Subcutaneous abdominal adipose tissue (tissue), 5 donors: ENCODE data around the gene ZFAND3.
A peak's percentile ranks its signal among the peaks of the same experiment; 100 is the strongest.

Experiments used
- H3K27ac ChIP-seq: one replicate; pipeline ENCODE4 v1.7.0; 2013; ENCODE audit warnings: low read depth, mild to moderate bottlenecking, inconsistent platforms, low read length, moderate library complexity
- H3K27me3 ChIP-seq, 5 donors: one replicate each; pipeline ENCODE4 v1.7.0; 2013; ENCODE audit warnings: low read length in 5 of 5, inconsistent platforms in 1 of 5; ENCODE audit not compliant: control insufficient read depth in 5 of 5, insufficient read depth in 4 of 5
- H3K36me3 ChIP-seq, 5 donors: one replicate each; pipeline ENCODE4 v1.7.0; 2013; ENCODE audit warnings: low read length in 5 of 5; ENCODE audit not compliant: control insufficient read depth in 5 of 5, insufficient read depth in 5 of 5
- H3K4me1 ChIP-seq, 5 donors: one replicate each; pipeline ENCODE4 v1.7.0; 2013; ENCODE audit warnings: low read length in 5 of 5, mild to moderate bottlenecking in 3 of 5, moderate library complexity in 1 of 5; ENCODE audit not compliant: control insufficient read depth in 5 of 5, insufficient read depth in 5 of 5
- H3K4me3 ChIP-seq, 5 donors: one replicate each; pipeline ENCODE4 v1.7.0; 2013; ENCODE audit warnings: low read length in 5 of 5, low read depth in 1 of 5
- H3K9ac ChIP-seq, 5 donors: one replicate each; pipeline ENCODE4 v1.7.0; 2013; ENCODE audit warnings: low read length in 5 of 5, mild to moderate bottlenecking in 4 of 5, moderate library complexity in 3 of 5
- H3K9me3 ChIP-seq, 5 donors: one replicate each; pipeline ENCODE4 v1.7.0; 2013; ENCODE audit warnings: low read length in 5 of 5; ENCODE audit not compliant: control insufficient read depth in 5 of 5
- donor health status: healthy.
- donor health status: healthy.
- donor health status: healthy.
- donor health status: healthy.
- donor health status: healthy.

Gene ZFAND3

DNA sequence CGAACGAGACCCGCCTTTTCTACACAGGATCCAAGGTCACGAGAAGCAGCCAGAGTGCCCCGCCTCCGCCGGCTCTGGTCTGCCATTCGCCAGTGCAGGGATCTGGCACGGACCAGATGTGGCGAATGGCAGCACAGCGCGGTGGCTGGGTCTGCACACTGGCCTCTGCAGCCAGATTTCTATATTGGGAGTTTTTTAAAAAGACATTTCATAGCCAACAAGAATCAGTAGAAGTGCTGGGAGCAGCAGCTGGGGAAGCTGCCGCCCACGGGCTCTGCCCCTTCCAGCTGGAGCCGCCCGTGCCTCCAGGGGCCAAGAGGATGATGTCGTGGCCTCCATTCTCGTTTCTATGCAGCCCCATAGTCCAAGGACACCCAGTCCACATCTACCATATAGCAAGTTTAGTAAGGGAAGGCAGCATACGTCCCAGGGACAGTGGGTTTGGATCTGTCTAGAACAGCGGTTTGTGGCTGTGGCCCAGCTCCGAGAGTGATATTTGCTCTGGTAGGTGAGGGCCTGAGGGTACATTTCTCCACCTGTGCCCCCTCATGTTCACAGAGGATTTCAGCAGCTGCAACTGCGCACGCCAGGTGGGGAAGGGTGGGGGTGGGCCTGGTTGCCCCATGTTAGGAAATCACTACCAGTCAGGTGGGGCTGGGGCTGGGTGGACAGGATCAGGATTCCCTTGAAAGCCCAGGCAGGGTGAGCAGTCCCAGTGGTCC is 333.7 kb downstream of the ZFAND3 start:
- Histone ChIP-seq H3K4me1 (peaks cover 0 to 38% (median 21%) of the 10 kb centered on the region in 5 donors), H3K36me3 (peaks cover 0 to 34% (median 17%) of the 10 kb centered on the region in 5 donors), H3K27me3 (no peaks in the 10 kb centered on the region), H3K9ac (no peak overlapping the region), H3K27ac (no peak overlapping the region), H3K9me3 (no peaks in the 10 kb centered on the region), H3K4me3 (no peak overlapping the region)

DNA sequence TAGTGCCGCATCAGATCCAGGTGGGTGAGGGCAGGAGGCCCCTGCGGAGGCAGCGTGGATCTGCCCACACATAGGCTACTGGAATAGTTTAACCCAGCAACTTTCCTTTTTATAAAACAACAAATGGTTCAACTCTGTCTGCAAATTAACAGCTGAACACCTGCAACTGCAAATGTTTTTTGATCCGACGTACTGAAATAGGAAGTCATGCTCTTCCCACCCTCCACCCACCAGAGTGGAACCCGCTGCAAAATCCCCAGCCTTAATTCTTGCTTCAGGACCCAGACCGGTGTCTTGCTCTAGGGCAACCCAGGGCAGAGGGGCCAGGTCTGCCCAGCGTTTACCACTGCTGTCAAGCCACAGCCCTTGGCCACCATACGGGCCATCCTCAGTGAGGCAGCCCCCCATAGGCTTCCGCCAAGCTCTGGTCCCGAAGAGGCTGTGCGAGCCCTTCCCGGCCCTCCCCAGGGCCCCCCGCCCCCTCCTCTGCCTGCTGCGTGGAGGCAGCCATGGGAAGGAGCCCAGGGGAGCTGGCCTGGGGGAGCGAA is 334.3 kb downstream of the ZFAND3 start:
- Histone ChIP-seq H3K27ac (no peak overlapping the region), H3K4me3 (no peak overlapping the region), H3K27me3 (no peaks in the 10 kb centered on the region), H3K36me3 (peaks cover 0 to 34% (median 17%) of the 10 kb centered on the region in 5 donors), H3K9ac (peak overlapping the region in 1 of 5 donors; percentile 16), H3K9me3 (no peaks in the 10 kb centered on the region), H3K4me1 (peaks cover 0 to 35% (median 21%) of the 10 kb centered on the region in 5 donors)

DNA sequence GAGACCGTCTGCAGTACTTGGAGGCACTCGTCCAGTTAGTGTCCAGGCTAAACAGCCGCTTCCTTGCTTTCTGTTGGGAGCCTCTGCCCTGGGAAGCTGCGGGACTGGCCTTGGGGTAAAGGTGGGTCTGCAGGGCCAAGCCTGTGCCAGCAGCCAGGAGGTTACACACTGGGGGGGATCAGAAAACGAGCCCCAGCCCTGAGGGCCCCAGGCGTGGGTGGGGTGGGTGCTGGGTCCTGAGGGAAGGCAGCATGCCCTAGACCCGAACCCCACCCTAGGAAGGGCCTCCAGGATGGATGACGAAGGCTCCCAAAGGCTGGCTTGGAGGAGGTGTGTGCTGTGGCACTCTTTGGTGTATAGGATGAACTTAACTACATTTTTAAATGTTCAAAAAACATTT is 335.2 kb downstream of the ZFAND3 start:
- Histone ChIP-seq H3K27me3 (no peaks in the 10 kb centered on the region), H3K4me1 (peaks cover 0 to 28% (median 16%) of the 10 kb centered on the region in 5 donors), H3K27ac (peak overlapping the region; percentile 54), H3K4me3 (no peak overlapping the region), H3K9ac (no peak overlapping the region), H3K36me3 (peaks cover 0 to 34% (median 17%) of the 10 kb centered on the region in 5 donors), H3K9me3 (no peaks in the 10 kb centered on the region)

- Histone ChIP-seq H3K27ac (peak overlapping the region; percentile 54), H3K36me3 (peaks cover 0 to 34% (median 17%) of the 10 kb centered on the region in 5 donors), H3K4me3 (no peak overlapping the region), H3K27me3 (no peaks in the 10 kb centered on the region), H3K9me3 (no peaks in the 10 kb centered on the region), H3K9ac (no peak overlapping the region), H3K4me1 (peaks cover 0 to 28% (median 15%) of the 10 kb centered on the region in 5 donors)
Observed at GRCh38 chr6:38155144-38155543, 335.6 kb downstream of the ZFAND3 start.

- no peak overlapping the region for H3K4me3 ChIP-seq
- no peak overlapping the region for H3K9ac ChIP-seq
- H3K9me3 ChIP-seq: peaks cover 0 to 3% (median 0%) of the 10 kb centered on the region in 5 donors
- H3K27ac ChIP-seq: peak overlapping the region; percentile 54
- H3K27me3 ChIP-seq: no peaks in the 10 kb centered on the region
- H3K4me1 ChIP-seq: peaks cover 0 to 28% (median 15%) of the 10 kb centered on the region in 5 donors
- peaks cover 0 to 32% (median 19%) of the 10 kb centered on the region in 5 donors for H3K36me3 ChIP-seq
Observed at GRCh38 chr6:38155621-38156204, 336.2 kb downstream of the ZFAND3 start.

GRCh38 chr6:38156818-38157565 is 337.5 kb downstream of the ZFAND3 start:
- H3K27ac ChIP-seq: no peak overlapping the region
- H3K9ac ChIP-seq: no peak overlapping the region
- H3K4me3 ChIP-seq: no peak overlapping the region
- H3K27me3 ChIP-seq: no peaks in the 10 kb centered on the region
- peaks cover 0 to 6% (median 0%) of the 10 kb centered on the region in 5 donors for H3K9me3 ChIP-seq
- H3K36me3 ChIP-seq: peaks cover 0 to 27% (median 19%) of the 10 kb centered on the region in 5 donors
- peaks cover 0 to 28% (median 15%) of the 10 kb centered on the region in 5 donors for H3K4me1 ChIP-seq

GRCh38 chr6:38157905-38158304 is 338.4 kb downstream of the ZFAND3 start:
- Histone ChIP-seq H3K27ac (no peak overlapping the region), H3K9ac (no peak overlapping the region), H3K27me3 (no peaks in the 10 kb centered on the region), H3K9me3 (peaks cover 0 to 6% (median 0%) of the 10 kb centered on the region in 5 donors), H3K36me3 (peaks cover 0 to 18% (median 13%) of the 10 kb centered on the region in 5 donors), H3K4me3 (no peak overlapping the region), H3K4me1 (peaks cover 0 to 27% (median 15%) of the 10 kb centered on the region in 5 donors)

DNA sequence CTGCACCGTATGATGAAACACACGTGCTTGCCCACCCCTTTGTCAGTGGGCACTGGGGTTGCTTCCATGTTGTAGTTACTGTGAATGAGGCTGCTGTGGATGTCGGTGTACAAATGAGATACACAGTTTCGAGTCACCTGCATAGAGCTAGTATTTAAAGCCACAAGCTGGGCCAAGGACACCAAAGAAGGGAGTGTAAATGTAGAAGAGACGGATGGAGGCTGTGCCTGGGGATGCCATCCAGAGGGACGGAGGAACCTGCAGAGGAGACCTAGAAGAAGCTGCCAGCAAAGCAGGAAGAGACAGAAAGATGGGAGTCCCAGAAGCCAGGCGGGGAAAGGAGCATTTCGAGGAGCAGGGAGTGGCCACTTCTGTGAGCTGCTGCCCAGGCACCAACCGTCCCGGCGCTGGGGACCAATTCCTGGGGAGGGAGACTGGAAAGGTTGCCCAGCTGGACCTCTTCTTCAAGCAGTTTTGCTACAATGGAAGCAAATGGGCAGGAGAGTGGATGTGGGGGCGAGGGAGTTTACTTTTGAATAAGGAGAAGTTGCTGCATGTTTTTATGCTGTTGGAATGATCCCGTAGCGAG is 339.3 kb downstream of the ZFAND3 start:
- Histone ChIP-seq H3K27ac (no peak overlapping the region), H3K36me3 (peaks cover 0 to 8% (median 4%) of the 10 kb centered on the region in 5 donors), H3K4me1 (peaks cover 0 to 23% (median 21%) of the 10 kb centered on the region in 5 donors)

DNA sequence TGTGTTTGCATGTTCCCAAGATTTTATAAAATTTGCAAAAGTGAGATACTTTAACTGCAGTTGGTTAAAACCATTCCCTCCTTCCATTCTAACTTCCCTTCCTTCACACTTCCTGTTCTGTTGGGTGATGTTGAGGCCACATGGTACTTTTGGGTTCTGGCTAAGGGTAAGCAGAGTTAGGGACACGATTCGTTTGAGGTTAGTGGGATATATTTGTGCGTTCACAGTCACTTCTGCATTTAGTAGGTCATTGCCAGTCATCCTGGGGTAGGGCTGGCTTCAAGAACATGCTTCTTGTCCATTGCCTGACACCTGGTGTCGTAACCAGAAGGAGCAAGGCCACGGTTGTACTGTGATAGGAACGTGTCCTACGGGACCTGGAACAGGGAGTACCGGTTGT is 340.1 kb downstream of the ZFAND3 start:
- H3K4me3 ChIP-seq: no peak overlapping the region
- no peak overlapping the region for H3K9ac ChIP-seq
- H3K27me3 ChIP-seq: no peaks in the 10 kb centered on the region
- H3K4me1 ChIP-seq: peaks cover 0 to 28% (median 22%) of the 10 kb centered on the region in 5 donors
- peaks cover 0 to 6% (median 0%) of the 10 kb centered on the region in 5 donors for H3K9me3 ChIP-seq
- peaks cover 0 to 6% (median 4%) of the 10 kb centered on the region in 5 donors for H3K36me3 ChIP-seq
- H3K27ac ChIP-seq: no peak overlapping the region

More for the DNA sequence above, 339.3 kb downstream of the ZFAND3 start:
- no peaks in the 10 kb centered on the region for H3K27me3 ChIP-seq
- H3K4me3 ChIP-seq: no peak overlapping the region
- peaks cover 0 to 6% (median 0%) of the 10 kb centered on the region in 5 donors for H3K9me3 ChIP-seq
- no peak overlapping the region for H3K9ac ChIP-seq
